Lower leg skin (tissue), 3 donors: ENCODE measurements around the gene PDK4.

Experiments
- POLR2A ChIP-seq, 2 donors: fragments of 450-650 bp; IDR thresholded peaks; one replicate each; pipeline ENCODE4 v1.6.1; 2016 to 2017; ENCODE audit warnings: antibody characterized with exemption in 2 of 2, mild to moderate bottlenecking in 1 of 2, moderate library complexity in 1 of 2
- TF ChIP-seq, protein P1 (sequence below), 3 donors: fragments of 450-650 bp; IDR thresholded peaks; one replicate each; pipeline ENCODE4 v1.5.1; 2016; ENCODE audit warnings: antibody characterized with exemption in 3 of 3, mild to moderate bottlenecking in 3 of 3, moderate library complexity in 2 of 3

DNA sequence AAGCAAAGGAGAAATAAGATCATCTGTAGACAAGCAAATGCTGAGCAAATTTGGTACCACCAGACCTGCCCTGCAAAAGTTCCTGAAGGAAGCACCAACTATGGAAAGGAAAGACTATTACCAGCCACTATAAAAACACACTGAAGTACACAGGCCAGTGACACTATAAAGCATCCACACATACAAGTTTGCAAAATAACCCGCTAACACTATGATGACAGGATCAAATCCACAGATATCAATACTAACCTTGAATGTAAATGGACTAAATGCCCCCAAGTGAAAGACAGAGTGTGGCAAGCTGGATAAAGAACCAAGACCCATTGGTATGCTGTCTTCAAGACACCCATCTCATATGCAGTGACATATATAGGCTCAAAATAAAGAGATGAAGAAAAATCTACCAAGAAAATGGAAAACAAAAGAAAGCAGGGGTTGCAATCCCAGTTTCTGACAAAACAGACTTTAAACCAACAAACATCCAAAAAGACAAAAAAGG lies 18.2 kb upstream of the PDK4 start:
- no peak for TF ChIP-seq POLR2A (IDR thresholded peaks at IDR 0.05)
- TF ChIP-seq, protein P1, sequence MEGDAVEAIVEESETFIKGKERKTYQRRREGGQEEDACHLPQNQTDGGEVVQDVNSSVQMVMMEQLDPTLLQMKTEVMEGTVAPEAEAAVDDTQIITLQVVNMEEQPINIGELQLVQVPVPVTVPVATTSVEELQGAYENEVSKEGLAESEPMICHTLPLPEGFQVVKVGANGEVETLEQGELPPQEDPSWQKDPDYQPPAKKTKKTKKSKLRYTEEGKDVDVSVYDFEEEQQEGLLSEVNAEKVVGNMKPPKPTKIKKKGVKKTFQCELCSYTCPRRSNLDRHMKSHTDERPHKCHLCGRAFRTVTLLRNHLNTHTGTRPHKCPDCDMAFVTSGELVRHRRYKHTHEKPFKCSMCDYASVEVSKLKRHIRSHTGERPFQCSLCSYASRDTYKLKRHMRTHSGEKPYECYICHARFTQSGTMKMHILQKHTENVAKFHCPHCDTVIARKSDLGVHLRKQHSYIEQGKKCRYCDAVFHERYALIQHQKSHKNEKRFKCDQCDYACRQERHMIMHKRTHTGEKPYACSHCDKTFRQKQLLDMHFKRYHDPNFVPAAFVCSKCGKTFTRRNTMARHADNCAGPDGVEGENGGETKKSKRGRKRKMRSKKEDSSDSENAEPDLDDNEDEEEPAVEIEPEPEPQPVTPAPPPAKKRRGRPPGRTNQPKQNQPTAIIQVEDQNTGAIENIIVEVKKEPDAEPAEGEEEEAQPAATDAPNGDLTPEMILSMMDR (IDR thresholded peaks at IDR 0.05), result no peak
